ENCODE results near the gene LAMA5. TPM values are rescaled to one million over a fixed set of nuclear protein-coding genes. Genes with fewer than 3 reads are reported as not detected.
A peak's percentile ranks its signal among the peaks of the same experiment; 100 is the strongest.

The LAMA5 gene
- total RNA-seq, 2 donors from 2014 or later: 315 to 369 TPM

GRCh38 chr20:62259294-62259565, 107.9 kb downstream of the LAMA5 start:
- H3K27ac Mint-ChIP-seq: peak overlapping the region; percentile 36
- H3K27me3 Mint-ChIP-seq (ENCODE audit: insufficient read depth): no peaks in the 10 kb centered on the region
- no peak for TF ChIP-seq CTCF (conservative IDR thresholded peaks at IDR 0.05)
- Histone ChIP-seq H3K9ac (ENCODE audit: extremely low read depth, low read length, poor library complexity, severe bottlenecking) (no peak overlapping the region), H3K4me1 (ENCODE audit: control insufficient read depth, insufficient read depth, low read length) (no peaks in the 10 kb centered on the region), H3K9me3 (ENCODE audit: control insufficient read depth, low read length) (peaks cover 2% of the 10 kb centered on the region), H3K27me3 (ENCODE audit: control insufficient read depth, insufficient read depth, low read length, poor library complexity, severe bottlenecking) (no peaks in the 10 kb centered on the region), H3K4me3 (ENCODE audit: low read length) (no peak overlapping the region), H3K36me3 (ENCODE audit: control insufficient read depth, insufficient read depth, low read length) (peaks cover 55% of the 10 kb centered on the region), H3K27ac (ENCODE audit: low read depth, low read length) (no peak overlapping the region)
- H3K9me3 Mint-ChIP-seq: peaks cover under 1% of the 10 kb centered on the region
- no peaks in the 10 kb centered on the region for H3K4me1 Mint-ChIP-seq
- peaks cover 67% of the 10 kb centered on the region for H3K36me3 Mint-ChIP-seq (ENCODE audit: low read depth)
- no peak for DNase-seq
- 86 to 96% methylated on average over 5 to 8 of the region's 8 CpGs for WGBS, 2 experiments (ENCODE audit: insufficient coverage in 1 of 2, insufficient read length in 1 of 2)
- H3K4me3 Mint-ChIP-seq: no peak overlapping the region

Small RNA genes lying within 50 kb of the gene (microRNA-seq; reads per million reads assigned to microRNA genes)
- not detected for gene MIR4758 (ENCODE audit: borderline microRNAs expressed)

Other genes starting within 250 kb of the LAMA5 start
- gene LSM14B, start 244.8 kb downstream of the LAMA5 start, total RNA-seq: 10 to 100 TPM; 89.1 to 91.1 TPM
- gene PSMA7, start 223.9 kb downstream of the LAMA5 start, total RNA-seq: 100 to 1,000 TPM; 279 to 280 TPM
- gene SS18L1, start 223.5 kb downstream of the LAMA5 start, total RNA-seq: 10 to 100 TPM; 23.2 to 28.8 TPM
- gene MTG2, start 184.3 kb downstream of the LAMA5 start, total RNA-seq: 10 to 100 TPM; 28.2 to 29.6 TPM
- under 1 TPM in 1 of 2 donors, not detected in 1; 0.44 TPM for gene HRH3, start 147.0 kb downstream of the LAMA5 start, total RNA-seq
- gene OSBPL2, start 128.8 kb downstream of the LAMA5 start, total RNA-seq: 10 to 100 TPM; 46.7 to 50.3 TPM
- 100 to 1,000 TPM; 105 to 106 TPM for gene ADRM1, start 64.3 kb downstream of the LAMA5 start, total RNA-seq
- gene RPS21, start 19.8 kb upstream of the LAMA5 start, total RNA-seq: 1,000 to 10,000 TPM; 1,288 to 1,382 TPM
- gene CABLES2, start 40.0 kb upstream of the LAMA5 start, total RNA-seq: 10 to 100 TPM; 10.4 to 15.6 TPM
- gene RBBP8NL, start 60.2 kb upstream of the LAMA5 start, total RNA-seq: under 1 TPM in 1 of 2 donors, not detected in 1; 0.40 TPM
- 1 to 10 TPM; 2.5 to 6.7 TPM for gene GATA5, start 108.7 kb upstream of the LAMA5 start, total RNA-seq

Data from endodermal cell (in vitro differentiated cells).